HCT116 (cell line): ENCODE measurements around the gene TMPRSS9. TPM values are rescaled to one million over a fixed set of nuclear protein-coding genes. Genes with fewer than 3 reads are reported as not detected.
A peak's percentile ranks its signal among the peaks of the same experiment; 100 is the strongest.

Experiments used
- ATAC-seq: fragments of 200-7000 bp; cut with Tn5 transposase; 2 replicates; pipeline ENCODE4 v1.9.1; 2020; ENCODE audit warnings: mild to moderate bottlenecking, moderate library complexity
- BruUV-seq: library from RNA; stranded (reverse); fragments of 400-500 nt; replicated peaks from 2 replicates; lab custom pipeline; 2021; lab: Mats Ljungman, UMichigan
- CTCF ChIA-PET: fragments of 300-600 bp; sonication (Branson Sonifier 250); formaldehyde crosslinking; loops from one replicate; lab custom pipeline; 2021; ENCODE audit warnings: antibody characterized with exemption; lab: Charles Lee
- POLR2A ChIA-PET: fragments of 300-600, 350-600 bp; sonication (Branson Sonifier 250); formaldehyde crosslinking; loops from one replicate; lab custom pipeline; 2021; ENCODE audit warnings: antibody characterized with exemption; lab: Charles Lee
- RAD21 ChIA-PET, 2 experiments: fragments of 300-600 bp; sonication (Branson Sonifier 250); formaldehyde crosslinking; loops; one replicate each; lab custom pipeline; 2023; ENCODE audit warnings: low total read pairs in 2 of 2; ENCODE audit not compliant: uncharacterized antibody in 2 of 2, unreplicated experiment in 2 of 2, low non-redundant PET in 1 of 2; lab: Charles Lee
- DNase-seq: peaks from one replicate; pipeline ENCODE4 v3.0.0-alpha.2; 2010; ENCODE audit warnings: low read depth, low spot score
- H2AFZ ChIP-seq: fragments of 200-600 bp; shearing (Covaris generic), sonication (generic); 2 replicates; pipeline ENCODE4 v1.6.1; 2017; ENCODE audit warnings: low read depth, mixed run types, mixed read lengths, antibody characterized with exemption, low read length; ENCODE audit not compliant: poor library complexity, severe bottlenecking
- H3K27ac ChIP-seq: 2 replicates; pipeline ENCODE4 v1.5.1; 2012; ENCODE audit warnings: low read depth, low read length
- H3K27me3 ChIP-seq: fragments of 200-600 bp; sonication (generic); 2 replicates; pipeline ENCODE4 v1.6.1; 2016; ENCODE audit warnings: mixed run types, low read length, mixed read lengths; ENCODE audit not compliant: insufficient read depth
- H3K36me3 ChIP-seq, 2 experiments: fragments of 200-500 bp in 1 of 2; fragments of 200-600 bp in 1 of 2; sonication (Bioruptor generic) in 1 of 2; sonication (generic) in 1 of 2; 2 replicates each; pipeline versions ENCODE4 v1.5.1 to v1.6.1; 2014 to 2016; ENCODE audit warnings: low read length in 2 of 2, inconsistent platforms in 1 of 2, mixed read lengths in 1 of 2, mixed run types in 1 of 2; ENCODE audit not compliant: insufficient read depth in 2 of 2, control insufficient read depth in 1 of 2
- H3K4me1 ChIP-seq, 2 experiments: fragments of 200-600 bp in 1 of 2; sonication (generic) in 1 of 2; 2 replicates each; pipeline versions ENCODE4 v1.5.1 to v1.6.1; 2012 to 2017; ENCODE audit warnings: low read length in 2 of 2, inconsistent platforms in 1 of 2, mild to moderate bottlenecking in 1 of 2, mixed read lengths in 1 of 2, mixed run types in 1 of 2, moderate library complexity in 1 of 2; ENCODE audit not compliant: insufficient read depth in 2 of 2, control insufficient read depth in 1 of 2
- H3K4me2 ChIP-seq: fragments of 200-600 bp; sonication (generic); 2 replicates; pipeline ENCODE4 v1.6.1; 2017; ENCODE audit warnings: mixed run types, low read length, mixed read lengths
- H3K4me3 ChIP-seq, 2 experiments: fragments of 200-600 bp in 1 of 2; sonication (generic) in 1 of 2; replicated peaks in 1 of 2; 2 replicates each; pipeline ENCODE4 v1.5.1; 2011 to 2016; ENCODE audit warnings: low read length in 2 of 2, control low read depth in 1 of 2, low read depth in 1 of 2, mild to moderate bottlenecking in 1 of 2, mixed read lengths in 1 of 2, mixed run types in 1 of 2
- H3K79me2 ChIP-seq: fragments of 200-600 bp; sonication (generic); 2 replicates; pipeline ENCODE4 v1.6.1; 2017; ENCODE audit warnings: mild to moderate bottlenecking, mixed run types, low read length, moderate library complexity, mixed read lengths; ENCODE audit not compliant: insufficient read depth
- H3K9ac ChIP-seq: fragments of 200-600 bp; sonication (generic); 2 replicates; pipeline ENCODE4 v1.6.1; 2016; ENCODE audit warnings: low read length, mixed read lengths
- H3K9me2 ChIP-seq: fragments of 200-600 bp; sonication (generic), shearing (Covaris generic); 2 replicates; pipeline ENCODE4 v1.6.1; 2017; ENCODE audit warnings: mixed run types, mild to moderate bottlenecking, moderate library complexity; ENCODE audit not compliant: insufficient read depth
- H3K9me3 ChIP-seq, 2 experiments: fragments of 200-500 bp in 1 of 2; fragments of 200-600 bp in 1 of 2; sonication (Bioruptor generic) in 1 of 2; sonication (generic) in 1 of 2; 2 replicates each; pipeline ENCODE4 v1.6.1; 2014 to 2017; ENCODE audit warnings: low read length in 2 of 2, mixed read lengths in 2 of 2, inconsistent platforms in 1 of 2, low read depth in 1 of 2, mild to moderate bottlenecking in 1 of 2, mixed run types in 1 of 2, moderate library complexity in 1 of 2; ENCODE audit not compliant: control insufficient read depth in 1 of 2, insufficient read depth in 1 of 2
- H4K20me1 ChIP-seq: fragments of 200-600 bp; sonication (generic), shearing (Covaris generic); 2 replicates; pipeline ENCODE4 v1.6.1; 2017; ENCODE audit warnings: mixed run types, mild to moderate bottlenecking, moderate library complexity; ENCODE audit not compliant: insufficient read depth
- ATF3 ChIP-seq: IDR thresholded peaks from 2 replicates; pipeline ENCODE4 v1.6.1; 2012
- CBX3 ChIP-seq: IDR thresholded peaks from 2 replicates; pipeline ENCODE4 v1.6.1; 2012; ENCODE audit warnings: low read depth
- EGR1 ChIP-seq: IDR thresholded peaks from 2 replicates; pipeline ENCODE4 v1.6.1; 2012; ENCODE audit warnings: low read depth
- EZH2 ChIP-seq: fragments of 200-600 bp; sonication (generic); IDR thresholded peaks from 2 replicates; pipeline ENCODE4 v1.6.1; 2017; ENCODE audit warnings: antibody characterized with exemption, mixed run types
- EZH2phosphoT487 ChIP-seq: fragments of 200-600 bp; IDR thresholded peaks from 2 replicates; pipeline ENCODE4 v1.6.1; 2018; ENCODE audit warnings: antibody characterized with exemption, borderline replicate concordance
- FOSL1 ChIP-seq: IDR thresholded peaks from 2 replicates; pipeline ENCODE4 v1.6.1; 2012; ENCODE audit warnings: low read depth
- JUND ChIP-seq: IDR thresholded peaks from 2 replicates; pipeline ENCODE4 v1.6.1; 2012
- MAX ChIP-seq: IDR thresholded peaks from 2 replicates; pipeline ENCODE4 v1.6.1; 2012
- POLR2A ChIP-seq: IDR thresholded peaks from 2 replicates; pipeline ENCODE4 v1.7.0; 2011; ENCODE audit warnings: borderline replicate concordance; ENCODE audit not compliant: insufficient read depth, insufficient read length; ENCODE audit errors: extremely low read depth
- POLR2AphosphoS5 ChIP-seq: IDR thresholded peaks from 2 replicates; pipeline ENCODE4 v1.6.1; 2011; ENCODE audit warnings: mild to moderate bottlenecking, low read depth, low read length, moderate library complexity
- RAD21 ChIP-seq: IDR thresholded peaks from 2 replicates; pipeline ENCODE4 v1.6.1; 2012; ENCODE audit warnings: low read depth, mild to moderate bottlenecking
- REST ChIP-seq: IDR thresholded peaks from 2 replicates; pipeline ENCODE4 v1.6.1; 2012; ENCODE audit warnings: low read depth
- SIN3A ChIP-seq: IDR thresholded peaks from 2 replicates; pipeline ENCODE4 v1.6.1; 2012; ENCODE audit warnings: low read depth
- SRF ChIP-seq: IDR thresholded peaks from 2 replicates; pipeline ENCODE4 v1.6.1; 2012; ENCODE audit warnings: low read depth
- TCF7L2 ChIP-seq: IDR thresholded peaks from 2 replicates; pipeline ENCODE4 v1.7.0; 2011; ENCODE audit warnings: borderline replicate concordance, inconsistent platforms; ENCODE audit not compliant: insufficient read depth, insufficient read length; ENCODE audit errors: extremely low read depth
- YY1 ChIP-seq: IDR thresholded peaks from 2 replicates; pipeline ENCODE4 v1.6.1; 2011; ENCODE audit warnings: low read length, low read depth, moderate library complexity, mild to moderate bottlenecking; ENCODE audit not compliant: insufficient replicate concordance; ENCODE audit errors: extremely low read depth
- ZNF274 ChIP-seq: fragments of 200-500 bp; sonication (Bioruptor generic); IDR thresholded peaks from 2 replicates; pipeline ENCODE4 v1.6.1; 2014; ENCODE audit warnings: mild to moderate bottlenecking, low read depth, low read length, inconsistent platforms
- intact Hi-C: fragments of 100-400 bp; cut with micrococcal nuclease; formaldehyde crosslinking; loops from 2 replicates; pipeline ENCODE4 v1.10.0; 2022
- total RNA-seq: library from RNA; stranded (reverse); gene quantifications from one replicate; pipeline ENCODE4 v1.2.1, GENCODE V29; 2021; ENCODE audit not compliant: unreplicated experiment

Gene TMPRSS9
- total RNA-seq, 1 experiment from 2014 or later = not detected

- H3K9me2 ChIP-seq = no peaks in the 10 kb centered on the region
- BruUV-seq = no TSS peak
- H3K9me3 ChIP-seq = no peaks in the 10 kb centered on the region
- no peak overlapping the region for H2AFZ ChIP-seq
- no peaks in the 10 kb centered on the region for H3K79me2 ChIP-seq
- H3K9ac ChIP-seq = no peak overlapping the region
- ATAC-seq = no peak
- H3K4me3 ChIP-seq = no peak overlapping the region
- RAD21 ChIA-PET = no interaction called here
- CTCF ChIA-PET = interaction anchor here (1.1 to 1.2 kb wide), 2 partner anchors 10 kb away, joined by 3 to 5 read pairs; no protein-coding TSS in a partner anchor
- no peak overlapping the region for H3K27ac ChIP-seq
- POLR2A ChIA-PET = interaction anchor here (1.6 to 6.8 kb wide), 2 partner anchors 12 to 80 kb away, joined by 3 to 44 read pairs; partner anchors contain the start of gene GADD45B
- TF ChIP-seq TCF7L2 (no peak), SRF (no peak), SIN3A (no peak), ZNF274 (no peak)
- TF ChIP-seq, all 23 proteins: peak for 0
- Histone ChIP-seq H3K27me3 (no peaks in the 10 kb centered on the region), H4K20me1 (no peaks in the 10 kb centered on the region), H3K4me1 (peaks cover 25 to 60% of the 10 kb centered on the region in 2 experiments), H3K36me3 (no peaks in the 10 kb centered on the region), H3K4me2 (no peak overlapping the region)
- DNase-seq = no peak
- intact Hi-C loops = loop anchor here (10.0 kb wide), 1 partner anchor 300 kb away; the partner anchor contains the start of gene DOT1L
Observed at GRCh38 chr19:2464389-2464788, 104.3 kb downstream of the TMPRSS9 start.

DNA sequence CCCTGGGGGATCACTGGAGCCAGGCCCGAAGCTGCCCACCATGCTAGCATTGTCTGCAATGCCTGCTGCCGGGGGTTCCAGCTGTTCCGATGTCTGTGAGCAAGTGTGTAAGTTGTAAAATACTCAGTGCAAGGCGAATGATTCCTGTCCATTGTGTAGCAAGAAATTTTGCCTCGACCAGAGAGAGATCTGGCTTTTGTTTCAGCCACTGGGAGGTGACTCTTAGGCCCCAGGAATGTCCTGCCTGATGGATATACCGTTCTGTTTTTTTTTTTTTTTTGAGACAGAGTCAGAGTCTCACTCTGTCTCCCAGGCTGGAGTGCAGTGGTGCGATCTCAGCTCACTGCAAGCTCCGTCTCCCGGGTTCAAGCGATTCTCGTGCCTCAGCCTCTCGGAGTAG is 108.5 kb downstream of the TMPRSS9 start:
- Histone ChIP-seq H3K4me2 (peak overlapping the region; percentile 63), H3K4me1 (peaks cover 21 to 41% of the 10 kb centered on the region in 2 experiments), H3K27me3 (no peaks in the 10 kb centered on the region), H3K36me3 (no peaks in the 10 kb centered on the region), H3K79me2 (no peaks in the 10 kb centered on the region), H2AFZ (peak overlapping the region; percentile 68), H3K9me2 (no peaks in the 10 kb centered on the region), H3K27ac (peak overlapping the region; percentile 54), H3K4me3 (peak overlapping the region in 1 of 2 experiments; percentile 41; a peak in 2 of 4 replicates), H3K9me3 (no peaks in the 10 kb centered on the region), H3K9ac (peak overlapping the region; percentile 36), H4K20me1 (no peaks in the 10 kb centered on the region)
- TF ChIP-seq SIN3A = no peak
- no peak for TF ChIP-seq YY1
- no peak for TF ChIP-seq EZH2
- TF ChIP-seq POLR2A = no peak
- no peak for TF ChIP-seq CBX3
- no peak for TF ChIP-seq ATF3
- no peak for TF ChIP-seq POLR2AphosphoS5
- no peak for TF ChIP-seq MAX
- no peak for TF ChIP-seq RAD21
- no peak for TF ChIP-seq FOSL1
- TF ChIP-seq JUND = no peak
- TF ChIP-seq SRF = no peak
- no peak for TF ChIP-seq EZH2phosphoT487
- no peak for TF ChIP-seq EGR1
- no peak for TF ChIP-seq REST
- ChIA-PET RAD21 (no interaction called here), CTCF (interaction anchor here (1.6 kb wide), 1 partner anchor 130 kb away, joined by 4 read pairs; no protein-coding TSS in a partner anchor), POLR2A (interaction anchor here (1.0 to 1.2 kb wide), 2 partner anchors 11 to 72 kb away, joined by 3 to 4 read pairs; no protein-coding TSS in a partner anchor)
- no TSS peak for BruUV-seq
- DNase-seq = no peak
- intact Hi-C loops = loop anchor here (10.0 kb wide), 1 partner anchor 304 kb away; the partner anchor contains the start of gene DOT1L
- peak; percentile 7; the same call in 1 of the 2 replicates for ATAC-seq
